Gastroesophageal sphincter (tissue), 3 donors: ENCODE data around the gene HTRA3.

Source experiments
- CTCF ChIP-seq, 4 experiments: fragments of 200-600 bp in 2 of 4; fragments of 450-650 bp in 2 of 4; sonication (generic) in 1 of 4; IDR thresholded peaks; one replicate each; pipeline ENCODE4 v1.5.1; 2017 to 2019; ENCODE audit warnings: antibody characterized with exemption in 4 of 4, mild to moderate bottlenecking in 2 of 4, moderate library complexity in 2 of 4
- POLR2A ChIP-seq, 2 donors: fragments of 450-650 bp; IDR thresholded peaks; one replicate each; pipeline ENCODE4 v1.6.1; 2017; ENCODE audit warnings: antibody characterized with exemption in 2 of 2, mild to moderate bottlenecking in 2 of 2, moderate library complexity in 1 of 2
- POLR2AphosphoS5 ChIP-seq: sonication (generic); formaldehyde crosslinking; IDR thresholded peaks from one replicate; pipeline ENCODE4 v1.6.1; 2017; ENCODE audit warnings: antibody characterized with exemption

DNA sequence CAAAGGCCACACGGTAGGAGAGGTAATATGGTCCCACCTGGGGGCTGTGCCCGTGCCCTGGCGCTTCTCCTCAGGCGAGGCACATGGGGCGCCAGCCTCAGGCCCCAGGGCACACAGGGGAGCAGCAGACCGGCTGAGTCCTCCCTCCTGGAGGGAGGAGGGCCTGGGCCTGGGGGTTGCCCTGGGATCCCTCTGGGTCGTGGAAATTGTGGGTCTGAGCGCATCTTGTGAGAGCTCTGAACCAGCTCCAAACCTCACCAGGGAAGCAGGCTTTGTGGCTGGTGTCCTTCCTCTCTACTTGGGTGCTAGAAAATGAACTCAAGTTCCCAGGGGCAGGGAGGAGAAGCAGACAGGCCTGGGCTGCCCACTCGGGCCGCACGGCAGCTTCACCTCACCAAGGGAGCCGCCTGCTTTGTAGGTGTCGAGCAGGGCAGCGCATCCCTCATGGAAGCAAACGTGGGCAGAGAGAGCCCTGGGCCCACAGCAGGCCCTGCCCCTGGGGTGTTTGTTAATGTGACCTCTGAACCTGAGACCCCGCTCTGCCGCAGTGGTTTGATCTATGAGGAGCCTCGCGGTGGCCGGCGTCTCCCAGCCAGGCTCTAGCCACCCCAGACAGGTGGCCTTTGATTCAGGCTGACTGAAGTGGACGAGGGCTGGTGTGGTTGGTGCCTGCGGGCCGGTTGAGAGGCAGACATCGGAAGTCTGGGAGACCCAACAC is 10.8 kb downstream of the HTRA3 start:
- TF ChIP-seq POLR2A (IDR thresholded peaks at IDR 0.05), result no peak
- no peak for TF ChIP-seq POLR2AphosphoS5
- no peak for TF ChIP-seq CTCF (IDR thresholded peaks at IDR 0.05)
